Kasumi-1 (cell line): ENCODE data around the gene SIGMAR1.

Source experiments
- DNase-seq, 2 experiments: peaks; one replicate each; lab custom pipeline; 2025; lab: John Stamatoyannopoulos, UW

The SIGMAR1 gene

GRCh38 chr9:34603610-34604231, 33.9 kb downstream of the SIGMAR1 start:
- peak; percentile 73 to 79 for DNase-seq

DNA sequence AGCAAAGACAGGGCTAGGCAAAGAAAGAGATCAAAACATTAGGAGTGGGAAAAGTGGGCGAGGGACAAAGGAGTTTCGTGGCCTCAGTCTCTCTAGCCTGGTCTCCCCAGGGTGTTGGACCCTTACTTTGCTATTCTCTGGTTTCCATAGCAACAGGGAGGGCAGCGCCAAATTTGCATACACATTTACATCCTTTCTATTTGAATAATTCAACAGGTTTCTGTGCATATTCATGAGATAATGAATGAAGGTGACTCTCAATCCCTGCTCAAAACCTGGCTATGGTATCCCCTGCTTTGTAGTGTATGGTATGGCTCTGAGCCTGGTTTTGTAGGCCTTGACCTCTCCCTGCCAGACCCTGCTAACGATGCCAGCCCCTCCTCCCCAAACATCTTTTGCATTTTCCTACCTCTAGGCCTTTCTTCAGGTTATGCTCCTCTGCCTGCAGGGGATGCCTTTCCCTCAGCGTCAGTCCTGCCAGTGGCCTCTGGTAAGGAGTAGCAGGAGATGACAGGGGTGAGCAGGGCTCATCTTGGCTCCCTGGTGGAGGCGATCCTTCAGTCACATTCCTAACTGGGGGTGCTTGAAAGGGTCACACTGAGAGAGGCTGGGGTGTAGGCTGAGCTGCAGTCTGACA, 35.5 kb downstream of the SIGMAR1 start:
- no peak for DNase-seq

DNA sequence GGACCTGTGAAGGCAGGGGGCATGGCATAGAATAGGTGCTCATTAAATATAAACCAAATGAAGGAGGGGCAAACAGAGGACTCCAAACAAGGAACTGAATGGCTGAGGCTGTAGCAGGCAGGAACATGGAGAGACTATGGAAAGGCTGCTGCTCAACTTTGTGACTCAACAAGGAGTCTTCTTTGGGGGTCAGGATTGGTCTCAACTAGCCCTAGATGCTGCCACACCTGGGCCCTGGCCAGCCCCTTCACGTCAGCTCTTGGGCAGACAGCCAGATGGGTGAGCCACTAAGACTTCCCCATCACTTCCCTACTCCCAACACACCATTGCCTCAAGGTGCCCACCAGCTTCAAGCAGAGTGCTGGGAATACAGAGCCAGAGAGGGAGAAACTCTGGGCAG, 36.7 kb downstream of the SIGMAR1 start:
- no peak for DNase-seq

DNA sequence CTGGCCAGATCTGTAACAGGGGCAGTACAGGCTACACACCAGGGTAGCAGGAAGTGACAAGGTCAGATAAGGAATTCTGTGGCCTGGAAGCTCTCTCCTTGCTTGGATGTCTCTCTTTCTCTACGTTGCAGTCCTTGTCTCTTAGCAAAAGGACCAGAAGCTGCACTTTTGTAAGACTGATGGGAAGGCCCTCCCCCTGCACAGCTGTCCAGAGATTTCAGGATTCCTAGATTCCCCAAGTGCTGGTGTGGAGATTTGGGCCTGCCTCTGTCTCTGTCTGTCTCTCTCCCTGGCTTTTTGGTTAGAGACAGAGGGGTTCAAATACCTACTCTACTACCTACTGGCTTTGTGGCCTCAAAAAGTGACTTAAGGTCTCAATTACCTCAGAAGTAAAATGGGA, 38.0 kb downstream of the SIGMAR1 start:
- no peak for DNase-seq

DNA sequence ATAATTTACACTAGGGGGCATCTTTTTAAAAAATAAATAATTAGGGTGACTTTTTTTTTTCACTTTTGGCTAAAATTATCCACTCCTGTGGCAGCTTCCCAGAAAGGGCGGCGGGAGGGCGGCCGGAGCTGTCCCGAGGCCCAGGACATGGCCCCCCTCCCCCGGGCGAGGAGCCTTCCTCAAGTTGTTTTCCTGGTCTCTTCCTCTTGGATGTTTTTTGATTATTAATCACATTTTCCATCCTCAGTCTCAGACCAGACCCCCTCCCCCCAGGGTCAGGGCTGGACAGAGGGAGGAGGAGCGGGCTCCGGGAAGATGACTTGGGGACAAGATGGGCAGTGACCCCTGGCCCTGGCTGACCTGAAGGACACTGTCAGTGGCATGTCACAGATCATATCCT, 43.4 kb downstream of the SIGMAR1 start:
- DNase-seq = no peak

GRCh38 chr9:34592895-34593601, 44.5 kb downstream of the SIGMAR1 start:
- DNase-seq = no peak

DNA sequence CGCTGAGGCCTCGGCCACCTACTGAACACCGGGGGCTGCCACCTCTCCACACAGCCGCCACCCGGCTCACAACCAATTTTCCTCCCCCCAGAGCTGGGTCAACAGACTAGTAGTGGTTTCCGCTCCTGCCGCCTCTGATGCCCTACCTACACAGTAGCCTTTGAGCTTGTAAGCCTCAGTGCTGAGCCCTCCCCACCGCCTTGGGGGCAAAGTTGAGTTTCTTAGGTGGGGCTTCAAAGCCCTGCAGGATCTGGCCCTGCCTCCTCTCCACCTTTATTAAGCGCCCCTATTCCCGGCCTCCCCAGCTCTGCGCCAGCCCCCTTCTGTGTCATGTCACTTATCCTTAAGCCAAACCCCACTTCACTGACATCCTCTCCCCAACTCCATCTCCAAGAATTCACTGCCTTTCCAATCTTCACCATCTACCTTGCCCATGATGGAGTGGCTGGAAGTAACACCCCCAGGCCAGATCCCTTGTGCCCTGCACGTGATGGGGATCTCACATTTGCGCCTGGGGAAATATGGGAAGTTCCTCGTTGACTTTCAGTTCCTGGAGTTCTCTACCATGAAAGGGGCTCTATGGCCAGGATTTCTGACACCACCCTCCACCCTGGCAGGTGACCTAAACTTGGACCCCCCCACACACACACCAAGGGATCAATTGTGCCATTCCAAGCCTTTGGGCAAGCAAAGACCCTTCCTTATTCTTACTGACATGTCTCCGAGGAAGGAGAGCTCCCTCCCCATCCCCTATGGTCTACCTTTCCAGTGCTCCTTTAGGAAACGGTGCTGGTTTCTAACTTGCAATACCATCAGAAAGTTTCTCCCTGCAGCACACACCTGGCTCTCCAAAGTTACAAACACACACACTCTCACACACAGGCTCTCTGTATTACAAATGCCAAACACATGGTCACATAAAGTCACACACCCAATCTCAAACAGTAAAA, 45.4 kb downstream of the SIGMAR1 start:
- DNase-seq = peak in 1 of 2 experiments; percentile 18

DNA sequence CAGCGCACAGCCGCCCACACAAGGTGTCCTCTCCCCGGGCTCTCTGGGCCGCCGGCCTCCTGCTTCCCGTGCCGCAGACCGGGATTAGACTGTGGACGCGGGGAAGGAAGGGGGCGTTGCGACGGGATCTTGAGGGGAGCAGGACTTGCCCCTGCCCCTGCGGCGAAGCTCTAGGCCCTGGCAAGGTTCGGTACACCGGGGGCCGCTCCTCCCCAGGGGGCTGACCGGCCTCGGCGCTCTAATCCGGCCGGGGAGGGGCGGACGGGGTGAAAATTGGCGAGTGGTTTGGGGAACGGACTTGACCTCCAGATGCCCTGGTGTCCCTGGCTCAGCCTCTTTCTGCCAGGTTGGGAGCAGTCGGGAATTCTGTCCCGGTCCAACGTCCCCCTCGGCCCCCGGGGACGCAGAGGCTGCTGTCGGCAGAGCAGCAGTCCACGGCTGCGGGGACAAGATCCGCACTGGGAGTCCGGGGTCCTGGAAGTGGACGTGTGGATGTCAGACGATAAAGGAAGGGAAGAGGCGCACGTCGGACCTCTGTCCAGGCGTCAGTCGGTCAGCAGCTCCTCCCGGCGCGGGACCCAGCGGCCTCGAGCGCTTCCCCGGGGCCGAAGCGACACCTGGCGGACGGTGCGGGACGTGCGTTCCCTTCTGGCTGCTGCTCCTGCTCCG, 46.2 kb downstream of the SIGMAR1 start:
- DNase-seq = peak; percentile 48 to 49

- DNase-seq = no peak
Measured at GRCh38 chr9:34590381-34591247, 47.0 kb downstream of the SIGMAR1 start.

DNA sequence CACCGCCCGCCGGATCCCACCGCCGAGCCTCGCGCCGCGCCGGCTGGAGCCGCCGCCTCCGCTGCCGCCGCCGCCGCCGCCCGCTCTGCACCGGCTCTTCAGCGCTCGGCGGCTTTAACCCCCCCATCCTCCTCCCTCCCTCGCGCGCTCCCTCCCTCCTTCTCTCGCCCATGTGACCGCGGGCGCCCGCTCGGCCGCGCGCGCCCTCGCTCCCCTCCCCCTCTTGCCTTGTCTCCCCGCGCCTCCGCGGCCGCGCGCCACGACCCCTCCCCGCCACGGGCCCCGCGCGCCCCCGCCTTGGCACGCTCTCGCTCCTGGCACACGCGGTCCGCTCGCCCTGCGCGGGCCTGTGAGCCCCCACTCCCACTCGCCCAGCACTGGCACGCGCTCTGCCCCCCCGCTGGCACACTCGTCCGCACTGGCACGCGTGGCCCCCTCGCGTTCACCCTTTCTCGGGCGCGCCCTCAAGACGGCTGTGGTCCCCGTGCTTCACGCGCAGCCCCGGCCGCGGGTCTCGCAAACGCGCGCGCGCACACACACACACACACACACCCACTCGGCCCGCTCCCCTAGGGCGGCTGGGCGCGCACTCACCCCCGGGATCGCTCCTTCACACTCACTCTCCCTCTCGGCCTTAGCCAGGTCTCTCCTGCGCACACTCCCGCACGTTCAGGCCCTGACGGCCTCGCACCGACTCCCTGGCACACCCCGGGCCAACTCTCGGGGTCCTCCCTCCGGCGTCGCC, 47.8 kb downstream of the SIGMAR1 start, which contains the start of gene CNTFR:
TSS of gene CNTFR (minus strand) at position 89 of the 745 bp plus-strand sequence. CDS start 20,743 bp downstream, outside the sequence.
- DNase-seq = no peak

GRCh38 chr9:34588671-34589635, 48.6 kb downstream of the SIGMAR1 start:
- no peak for DNase-seq

- DNase-seq = no peak
Measured at GRCh38 chr9:34587271-34587670, 50.3 kb downstream of the SIGMAR1 start.

DNA sequence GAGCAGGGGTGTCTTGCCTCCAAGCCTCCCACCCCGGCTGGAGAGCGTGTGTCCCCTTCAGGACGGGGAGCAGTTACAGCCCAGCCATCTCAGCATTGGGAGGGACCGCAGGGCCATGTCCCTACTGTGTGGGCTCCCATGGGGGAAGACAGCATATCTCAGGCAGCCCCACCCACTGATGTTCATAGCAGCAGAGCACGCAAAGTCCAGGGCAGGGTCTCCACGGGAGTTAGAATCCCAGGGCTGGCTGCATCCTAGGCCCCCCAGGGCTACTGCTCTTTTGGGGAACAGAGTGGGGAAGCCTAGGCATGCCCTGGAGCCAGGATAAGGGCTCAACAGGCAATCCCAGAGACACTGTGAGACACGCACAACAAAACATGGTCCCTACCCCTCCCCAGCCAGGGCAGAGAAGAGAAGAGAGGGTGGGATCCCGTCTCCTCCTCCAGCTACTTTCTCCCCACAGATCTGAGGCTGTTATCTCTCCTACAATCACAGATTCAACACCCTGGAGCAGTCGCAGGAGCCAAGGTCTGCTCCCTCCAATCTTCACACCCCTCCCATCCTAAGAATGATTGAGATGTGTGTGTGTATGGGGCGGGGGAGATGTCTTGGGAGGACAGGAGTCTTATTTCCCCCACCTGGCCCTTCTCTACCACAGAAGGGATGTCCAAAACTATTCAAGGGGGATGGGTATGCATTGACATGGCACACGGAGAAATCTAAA, 51.5 kb downstream of the SIGMAR1 start:
- DNase-seq = no peak

DNA sequence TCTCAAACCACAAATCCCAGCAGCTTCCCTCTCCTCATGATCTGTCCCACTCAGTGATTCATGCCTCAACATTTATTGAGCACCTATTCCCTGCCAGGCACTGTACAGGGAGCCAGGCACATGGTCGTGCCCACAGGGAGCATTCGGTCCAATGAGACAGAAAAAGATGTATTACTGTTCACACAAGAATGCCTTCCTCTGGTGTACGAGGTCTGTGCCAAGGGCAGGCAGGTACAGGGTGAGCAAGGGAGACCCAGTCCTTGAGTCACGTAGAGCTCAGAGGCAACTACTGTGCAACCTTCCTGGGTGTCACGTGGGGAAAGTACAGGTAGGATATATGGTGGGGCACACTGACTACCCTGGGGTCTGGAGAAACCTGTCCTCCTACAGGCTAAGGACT, 52.6 kb downstream of the SIGMAR1 start:
- no peak for DNase-seq
